HepG2 (cell line): ENCODE results near the gene GOSR1. TPM values are rescaled to one million over a fixed set of nuclear protein-coding genes. Genes with fewer than 3 reads are reported as not detected.

Source experiments
- ATAC-seq: fragments of 200-7000 bp; cut with Tn5 transposase; 3 replicates; pipeline ENCODE4 v1.9.1; 2020; ENCODE audit warnings: mild to moderate bottlenecking, moderate library complexity
- BruUV-seq: library from RNA; stranded (reverse); fragments of 400-500 nt; replicated peaks from 2 replicates; lab custom pipeline; 2021; lab: Mats Ljungman, UMichigan
- CTCF ChIA-PET: fragments of 300-600 bp; formaldehyde crosslinking; extraction: SDS; loops from one replicate; lab custom pipeline; 2021; ENCODE audit warnings: low total read pairs, inconsistent platforms, low intra/inter-chr PET ratio; lab: Yijun Ruan, JAX
- POLR2A ChIA-PET: fragments of 350-600 bp; sonication (Branson Sonifier 250); formaldehyde crosslinking; loops from one replicate; lab custom pipeline; 2020; ENCODE audit warnings: antibody characterized with exemption, inconsistent platforms; lab: Yijun Ruan, JAX
- DNase-seq: peaks from one replicate; pipeline ENCODE4 v3.0.0-alpha.2; 2015; ENCODE audit warnings: low spot score
- FAIRE-seq: peaks from 3 replicates; lab custom pipeline; 2011; peaks lifted over from hg19 to GRCh38; lab: Jason Lieb, UNC
- H2AFZ ChIP-seq: one replicate; pipeline ENCODE4 v1.6.1; 2011; ENCODE audit warnings: low read length, inconsistent platforms
- H3K27ac ChIP-seq: fragments of 300-600 bp; 3 replicates; pipeline ENCODE4 v1.8.0; 2011; ENCODE audit warnings: mixed run types, mild to moderate bottlenecking, mixed read lengths, low read length, inconsistent platforms; ENCODE audit not compliant: insufficient read depth; ENCODE audit errors: extremely low read length
- H3K27me3 ChIP-seq, 2 experiments: fragments of 200-600 bp in 1 of 2; 2 replicates in 1 of 2; 3 replicates in 1 of 2; pipeline versions ENCODE4 v1.6.0 to v1.8.0; 2011; ENCODE audit warnings: low read length in 2 of 2, mild to moderate bottlenecking in 2 of 2, moderate library complexity in 2 of 2, inconsistent platforms in 1 of 2; ENCODE audit not compliant: insufficient read depth in 2 of 2, control insufficient read depth in 1 of 2
- H3K36me3 ChIP-seq, 2 experiments: fragments of 200-600 bp in 1 of 2; replicated peaks in 1 of 2; 2 replicates in 1 of 2; 3 replicates in 1 of 2; pipeline versions ENCODE4 v1.5.1 to v1.8.0; 2011; ENCODE audit warnings: low read length in 2 of 2, inconsistent platforms in 1 of 2; ENCODE audit not compliant: insufficient read depth in 2 of 2, control insufficient read depth in 1 of 2
- H3K4me1 ChIP-seq: 2 replicates; pipeline ENCODE4 v1.5.1; 2012; ENCODE audit warnings: low read length, inconsistent platforms; ENCODE audit not compliant: insufficient read depth
- H3K4me2 ChIP-seq: 2 replicates; pipeline ENCODE4 v1.6.0; 2011; ENCODE audit warnings: low read depth, low read length, inconsistent platforms
- H3K4me3 ChIP-seq, 3 experiments: fragments of 200-600 bp in 1 of 3; sonication (generic), shearing (Covaris generic) in 1 of 3; replicated peaks in 1 of 3; 2 replicates each; pipeline ENCODE4 v1.5.1; 2011 to 2016; ENCODE audit warnings: low read length in 3 of 3, inconsistent platforms in 2 of 3, low read depth in 2 of 3, mild to moderate bottlenecking in 2 of 3, control low read depth in 1 of 3, mixed read lengths in 1 of 3; ENCODE audit not compliant: insufficient read depth in 1 of 3
- H3K79me2 ChIP-seq: one replicate; pipeline ENCODE4 v1.6.1; 2011; ENCODE audit warnings: low read length, inconsistent platforms; ENCODE audit not compliant: insufficient read depth
- H3K9ac ChIP-seq: 2 replicates; pipeline ENCODE4 v1.6.0; 2011; ENCODE audit warnings: mild to moderate bottlenecking, low read depth, low read length, inconsistent platforms; ENCODE audit not compliant: insufficient read depth
- H3K9me3 ChIP-seq: 2 replicates; pipeline ENCODE4 v1.5.1; 2012; ENCODE audit warnings: mild to moderate bottlenecking, low read length
- H4K20me1 ChIP-seq: 2 replicates; pipeline ENCODE4 v1.6.0; 2011; ENCODE audit warnings: inconsistent platforms, mild to moderate bottlenecking, low read length, moderate library complexity; ENCODE audit not compliant: insufficient read depth
- ARID3A ChIP-seq: IDR thresholded peaks from 2 replicates; pipeline ENCODE4 v1.6.1; 2012; ENCODE audit warnings: low read depth, low read length, improper control_type of control experiment
- ESRRA ChIP-seq: sonication (generic); formaldehyde crosslinking; IDR thresholded peaks from 2 replicates; pipeline ENCODE4 v1.5.1; 2020; ENCODE audit warnings: mild to moderate bottlenecking, low read depth, missing genetic modification reagents
- GATAD2A ChIP-seq: IDR thresholded peaks from 2 replicates; pipeline ENCODE4 v1.6.1; 2016
- HMGA1 ChIP-seq: sonication (generic); formaldehyde crosslinking; conservative IDR thresholded peaks from 2 replicates; pipeline ENCODE4 v1.4.0; 2020; ENCODE audit warnings: missing genetic modification reagents
- IKZF5 ChIP-seq: IDR thresholded peaks from 2 replicates; pipeline ENCODE4 v1.6.1; 2018; ENCODE audit warnings: missing genetic modification reagents, mild to moderate bottlenecking, missing compliant biosample characterization
- MXD3 ChIP-seq: IDR thresholded peaks from 2 replicates; pipeline ENCODE4 v1.6.1; 2016; ENCODE audit warnings: mild to moderate bottlenecking, missing biosample characterization, missing genetic modification reagents
- RCOR2 ChIP-seq: IDR thresholded peaks from 2 replicates; pipeline ENCODE4 v1.6.1; 2016; ENCODE audit warnings: missing biosample characterization, missing genetic modification reagents
- REXO4 ChIP-seq: sonication (generic); formaldehyde crosslinking; IDR thresholded peaks from 2 replicates; pipeline ENCODE4 v1.8.0; 2022; ENCODE audit warnings: missing genetic modification reagents, mild to moderate bottlenecking, borderline replicate concordance
- SP4 ChIP-seq: sonication (generic); formaldehyde crosslinking; IDR thresholded peaks from 2 replicates; pipeline ENCODE4 v1.8.1; 2023; ENCODE audit warnings: mild to moderate bottlenecking, missing genetic modification reagents
- STAT5B ChIP-seq: sonication (generic); formaldehyde crosslinking; IDR thresholded peaks from 2 replicates; pipeline ENCODE4 v1.4.0; 2020; ENCODE audit warnings: missing genetic modification reagents
- TSC22D2 ChIP-seq: sonication (generic); formaldehyde crosslinking; IDR thresholded peaks from 2 replicates; pipeline ENCODE4 v1.5.1; 2020; ENCODE audit warnings: missing genetic modification reagents, mild to moderate bottlenecking, borderline replicate concordance
- ZNF629 ChIP-seq: sonication (generic); formaldehyde crosslinking; conservative IDR thresholded peaks from 2 replicates; pipeline ENCODE4 v1.5.0; 2020; ENCODE audit warnings: missing genetic modification reagents
- ZUFSP ChIP-seq: sonication (generic); formaldehyde crosslinking; IDR thresholded peaks from 2 replicates; pipeline ENCODE4 v1.9.0; 2021; ENCODE audit warnings: missing genetic modification reagents, mild to moderate bottlenecking, borderline replicate concordance
- whole genome bisulfite sequencing: methylation state at CpG from one replicate; pipeline ENCODE4 v1.1.6; 2017; ENCODE audit warnings: low lambda C conversion rate; 5-methylcytosine and 5-hydroxymethylcytosine counted together
- in situ Hi-C: cut with HindIII; loops from 2 replicates; pipeline ENCODE4 v1.10.0; 2017; ENCODE audit warnings: low pct_unique_long_range_greater_than_20kb; ENCODE audit not compliant: extremely low pct_ligation_motif_present
- intact Hi-C: fragments of 100-400 bp; cut with micrococcal nuclease; formaldehyde crosslinking; loops from one replicate; pipeline ENCODE4 v1.10.0; 2022; ENCODE audit not compliant: unreplicated experiment
- polyA plus RNA-seq, 8 experiments: library from polyadenylated mRNA; depleted of rRNA in 3 of 8; stranded (reverse) in 7 of 8; unstranded in 1 of 8; fragments of >200 nt; fragmentation: Illumina TruSeq in 4 of 8; extraction: Trizol in 4 of 8; gene quantifications; 2 replicates each; pipeline versions ENCODE4 v1.2.1 to v1.2.3, GENCODE V29; 2011 to 2016; ENCODE audit warnings: low read depth in 4 of 8, missing spikeins in 1 of 8, mixed read lengths in 1 of 8; ENCODE audit not compliant: insufficient read depth in 1 of 8
- total RNA-seq, 5 experiments: library from RNA; depleted of rRNA; stranded (reverse); fragments of >200 nt; fragmentation: Illumina TruSeq; extraction: Trizol; gene quantifications; 2 replicates each; pipeline ENCODE4 v1.2.3, GENCODE V29; 2016; ENCODE audit warnings: low read depth in 1 of 5

The GOSR1 gene
- total and polyA plus RNA-seq, 2 of the 13 experiments (the other 11 are each of a cell fraction or from before 2014, with no cell fraction given) = 15.8 to 37.0 TPM

GRCh38 chr17:30454635-30455034, 22.6 kb upstream of the GOSR1 start:
- Histone ChIP-seq H3K4me2 (no peak overlapping the region), H3K27ac (no peak overlapping the region), H3K9me3 (no peaks in the 10 kb centered on the region), H3K4me1 (peaks cover 22% of the 10 kb centered on the region), H4K20me1 (no peaks in the 10 kb centered on the region), H3K36me3 (peaks cover 13 to 50% of the 10 kb centered on the region in 2 experiments), H3K27me3 (no peaks in the 10 kb centered on the region), H3K79me2 (no peaks in the 10 kb centered on the region), H3K9ac (no peak overlapping the region), H2AFZ (no peak overlapping the region), H3K4me3 (no peak overlapping the region)
- ChIA-PET POLR2A (no interaction called here), CTCF (no interaction called here)
- intact Hi-C loops = no loop called here
- no peak for TF ChIP-seq ARID3A
- no peak for TF ChIP-seq ESRRA (CRISPR knock-in tag)
- no peak for TF ChIP-seq TSC22D2
- TF ChIP-seq HMGA1 (CRISPR knock-in tag) = no peak
- FAIRE-seq (no peak), DNase-seq (no peak), ATAC-seq (no peak)
- no TSS peak for BruUV-seq
- 96% methylated on average over 4 of the region's 4 CpGs for WGBS
- in situ Hi-C loops = no loop called here

GRCh38 chr17:30458371-30458770, 18.8 kb upstream of the GOSR1 start:
- intact Hi-C loops (no loop called here), in situ Hi-C loops (no loop called here)
- WGBS = 95% methylated on average over 6 of the region's 6 CpGs
- Histone ChIP-seq H3K27me3 (no peaks in the 10 kb centered on the region), H3K9me3 (no peaks in the 10 kb centered on the region), H2AFZ (no peak overlapping the region), H3K79me2 (no peaks in the 10 kb centered on the region), H4K20me1 (no peaks in the 10 kb centered on the region), H3K27ac (no peak overlapping the region), H3K4me2 (no peak overlapping the region), H3K4me3 (no peak overlapping the region), H3K9ac (no peak overlapping the region), H3K4me1 (no peaks in the 10 kb centered on the region), H3K36me3 (peaks cover 14 to 69% of the 10 kb centered on the region in 2 experiments; a peak in 4 of 5 replicates)
- TF ChIP-seq GATAD2A (CRISPR knock-in tag) (no peak), RCOR2 (CRISPR knock-in tag) (no peak), IKZF5 (no peak), REXO4 (CRISPR knock-in tag) (no peak), ZUFSP (no peak), ZNF629 (CRISPR knock-in tag) (no peak), MXD3 (CRISPR knock-in tag) (no peak), STAT5B (CRISPR knock-in tag) (no peak), SP4 (no peak)
- POLR2A ChIA-PET = no interaction called here
- CTCF ChIA-PET = no interaction called here
- BruUV-seq = no TSS peak
- no peak for FAIRE-seq
- no peak for ATAC-seq
- no peak for DNase-seq
